GM19193 (cell line): ENCODE results near the gene PRELID3B.

Source experiments
- POLR2A ChIP-seq: IDR thresholded peaks from 4 replicates; pipeline ENCODE4 v1.6.1; 2011; ENCODE audit not compliant: insufficient read depth, insufficient read length; ENCODE audit errors: extremely low read depth

Gene PRELID3B

DNA sequence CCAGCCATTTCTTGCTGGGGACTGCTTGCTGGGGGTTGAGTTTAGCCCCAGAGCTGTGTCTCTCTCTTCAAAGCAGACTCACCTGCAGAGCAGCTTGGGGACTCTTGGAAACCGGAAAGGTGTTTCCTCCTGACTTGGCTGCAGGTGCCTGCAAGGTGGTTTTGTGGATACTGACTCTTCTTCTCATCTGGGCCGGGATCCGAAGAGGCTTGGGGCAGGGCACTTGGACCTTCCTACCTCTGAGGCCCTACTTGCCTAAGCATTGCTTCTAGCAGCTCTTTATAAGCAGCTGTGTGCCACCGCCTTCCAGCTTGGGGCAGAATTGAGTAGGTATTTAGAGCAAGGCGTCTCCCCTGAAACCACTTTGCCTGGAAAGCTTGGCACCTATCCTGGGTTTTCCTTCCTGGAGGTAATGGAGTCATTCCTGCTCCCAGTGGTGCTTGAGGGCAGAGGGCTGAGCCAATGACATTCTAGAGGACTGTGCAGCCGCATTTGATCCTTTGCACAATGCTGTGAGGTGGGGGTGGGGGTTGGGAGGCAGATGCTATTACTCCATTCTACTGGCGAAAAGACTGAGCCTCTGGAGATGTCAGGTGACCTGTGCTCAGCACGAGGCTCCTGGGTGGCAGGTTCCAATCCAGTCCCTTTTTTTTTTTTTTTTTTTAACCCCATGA lies 32.1 kb downstream of the PRELID3B start:
- TF ChIP-seq POLR2A, result no peak

DNA sequence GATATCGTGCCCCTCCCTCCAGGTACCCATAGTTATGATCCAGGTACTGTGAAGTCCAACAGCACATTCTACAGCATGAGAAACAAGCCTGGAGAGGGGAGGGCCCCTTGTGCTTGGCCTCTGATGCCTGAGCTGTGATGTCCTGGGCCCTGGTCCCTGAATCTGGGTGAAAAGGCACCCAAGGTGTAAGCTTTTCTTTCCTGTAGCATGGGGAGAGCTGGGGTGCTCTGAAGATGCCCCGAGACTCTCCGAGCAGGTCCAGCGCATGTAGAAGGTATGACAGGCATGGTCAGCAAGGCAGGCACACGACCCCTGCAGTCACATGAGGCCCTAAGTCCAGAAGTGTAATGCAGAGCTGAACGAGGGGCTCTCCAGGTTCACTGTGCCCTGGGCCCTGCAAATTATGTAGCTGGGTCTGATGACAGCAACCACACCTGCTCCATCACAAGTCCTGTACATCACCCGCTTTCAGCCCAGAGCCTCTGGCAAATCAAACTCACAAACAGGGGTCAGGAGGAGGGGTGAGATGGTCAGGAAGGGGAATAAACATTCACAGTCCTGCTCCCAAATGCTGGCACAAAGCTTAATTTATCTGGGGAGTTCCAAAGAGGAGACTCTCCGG lies 33.8 kb downstream of the PRELID3B start:
- TF ChIP-seq POLR2A, result no peak

DNA sequence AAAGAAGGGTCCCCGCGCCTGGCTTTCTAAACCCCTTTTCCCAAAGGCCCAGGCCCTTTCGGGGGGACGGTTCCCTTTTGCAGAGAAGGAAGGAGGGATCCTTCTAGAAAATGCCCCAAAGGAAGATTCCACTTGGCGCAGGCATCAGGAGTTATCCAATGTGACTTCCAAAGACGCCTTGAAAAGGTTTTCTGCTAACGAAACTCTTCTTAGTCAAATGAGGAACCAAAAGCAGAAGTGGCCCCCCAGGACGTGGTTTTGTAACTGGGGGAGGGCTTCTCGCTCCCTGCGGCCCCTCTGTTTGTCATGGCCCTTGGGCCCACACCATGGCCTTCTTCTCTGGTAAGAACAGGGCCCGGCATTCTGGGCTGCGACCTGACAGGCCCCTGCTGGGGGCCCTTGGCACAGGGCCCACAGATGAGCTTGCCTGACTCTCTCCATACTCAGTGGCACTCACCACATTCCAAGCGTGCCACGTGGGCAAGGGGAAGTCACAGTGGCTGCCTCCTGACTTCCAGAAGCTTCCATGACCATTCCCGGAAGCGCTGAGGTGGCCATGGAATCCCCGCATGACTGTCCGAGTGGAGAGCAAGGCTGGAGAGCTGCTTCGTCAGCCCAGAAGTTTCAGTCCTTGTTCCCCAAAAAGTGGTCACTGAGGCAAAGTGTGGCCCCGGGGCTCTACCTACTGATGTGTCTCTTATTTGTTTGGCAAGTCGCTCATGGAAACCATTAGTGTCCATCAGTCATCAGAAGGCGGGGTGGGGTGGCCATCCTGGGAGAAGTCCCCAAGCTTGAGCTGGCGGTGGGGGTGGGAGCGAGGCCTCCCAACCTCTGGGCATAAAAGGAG lies 34.7 kb downstream of the PRELID3B start:
- TF ChIP-seq POLR2A, result peak; percentile 50

DNA sequence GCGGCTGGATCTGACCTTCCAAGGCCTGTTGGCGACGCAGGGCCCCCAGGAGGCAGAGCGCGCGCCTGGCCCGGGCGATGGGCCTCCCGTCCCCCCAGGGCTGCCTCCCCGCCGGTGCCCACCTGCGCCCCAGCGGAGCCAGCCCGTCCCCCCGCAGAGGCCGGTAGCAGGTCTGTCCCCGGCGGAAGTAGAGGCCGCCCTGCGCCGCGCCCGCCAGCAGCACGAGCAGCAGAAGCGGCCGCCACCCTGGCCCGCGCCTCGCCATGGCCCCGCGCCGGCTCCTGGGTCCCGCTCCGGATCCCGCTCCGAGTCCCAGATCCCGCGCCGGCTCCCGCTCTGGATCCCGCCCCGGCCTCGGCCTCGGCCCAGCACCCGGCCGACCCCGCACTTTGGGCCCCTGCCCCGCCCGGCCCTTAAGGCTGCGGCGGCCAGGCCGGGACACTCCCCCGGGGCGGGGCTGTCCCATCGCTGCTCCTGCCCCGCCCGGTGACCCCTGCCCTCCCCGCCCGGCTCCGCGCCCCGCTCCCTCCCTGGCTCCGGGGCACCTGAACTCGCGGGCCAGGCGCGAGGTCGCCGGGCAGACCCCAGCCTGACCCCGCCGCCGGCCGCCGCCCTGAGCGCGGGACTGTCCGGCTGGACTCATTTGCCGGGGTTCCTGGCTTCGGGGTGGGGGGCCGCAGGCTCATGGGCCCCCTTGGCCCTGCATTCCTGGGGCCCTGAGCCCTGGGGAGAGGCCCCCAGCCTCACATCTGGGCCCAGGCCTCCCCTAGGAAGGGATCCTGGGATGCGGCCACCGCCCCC lies 35.5 kb downstream of the PRELID3B start, which contains the start of gene CTSZ:
Gene CTSZ (minus strand): TSS at position 391 of the 801 bp plus-strand sequence. CDS start 126 bp downstream, at position 265.
- TF ChIP-seq POLR2A, result peak; percentile 87

DNA sequence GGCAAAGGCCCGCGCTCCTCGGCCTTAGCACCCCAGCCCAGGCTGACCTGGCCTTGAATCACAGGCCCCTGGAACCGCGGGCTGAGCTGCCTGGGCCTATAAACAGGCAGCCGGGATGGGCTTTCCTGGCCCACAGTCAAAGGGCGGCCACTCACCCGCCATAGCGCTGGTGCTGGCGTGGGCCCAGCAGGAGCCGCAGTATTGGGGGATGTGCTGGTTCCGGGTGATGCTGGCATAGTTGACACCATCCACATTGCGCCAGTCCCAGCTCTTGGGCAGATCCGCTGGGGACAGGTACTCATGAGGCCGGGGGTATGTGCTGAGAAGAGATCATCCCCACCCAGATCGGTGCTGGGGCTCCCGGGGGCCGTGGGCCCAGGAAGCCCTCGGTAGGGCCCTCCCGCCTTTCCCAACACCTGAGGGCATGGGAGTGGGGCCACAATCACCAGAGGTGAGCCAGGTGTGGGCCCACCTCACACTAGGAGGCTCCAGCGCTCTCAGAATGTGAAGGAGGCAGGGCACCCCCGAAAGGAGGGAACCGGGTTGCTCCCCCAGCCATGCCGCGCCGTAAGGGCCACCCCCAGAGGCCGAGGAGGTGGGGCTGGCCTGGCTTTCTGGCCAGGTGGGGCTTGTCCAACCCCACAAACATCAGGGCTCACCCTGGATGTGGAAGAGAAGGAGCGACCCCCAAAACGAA lies 36.3 kb downstream of the PRELID3B start:
- TF ChIP-seq POLR2A, result no peak

DNA sequence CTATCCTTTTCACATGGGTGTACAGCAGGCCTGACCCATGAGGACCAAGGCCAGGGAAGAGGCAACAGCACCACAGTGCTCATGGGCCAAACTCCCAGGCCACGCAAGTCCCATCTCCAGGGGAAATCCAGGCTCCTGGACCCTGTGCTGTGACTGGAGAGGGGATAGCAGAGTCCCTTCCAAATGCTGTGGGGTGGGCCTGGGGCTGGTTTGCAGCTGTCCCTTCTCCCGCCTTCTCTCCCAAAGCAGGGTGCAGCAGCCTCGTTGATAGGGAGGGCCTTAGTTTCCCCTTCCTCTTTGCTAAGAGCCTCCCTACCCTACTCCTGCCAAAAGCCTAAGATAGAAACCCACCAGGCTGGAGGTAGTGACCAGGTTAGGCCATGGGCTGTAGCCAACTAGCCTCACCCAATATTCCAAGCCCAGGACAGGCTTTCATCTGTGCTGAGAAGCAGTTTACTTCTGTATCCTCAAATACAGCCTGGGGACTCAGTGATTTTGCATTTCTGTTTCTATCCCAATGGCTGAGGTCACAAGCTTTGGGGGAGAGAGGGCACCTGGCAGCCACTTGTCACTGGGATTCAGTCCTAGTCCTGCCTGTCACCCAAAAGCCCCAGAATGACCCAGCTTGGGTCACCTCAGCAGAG lies 36.9 kb downstream of the PRELID3B start:
- no peak for TF ChIP-seq POLR2A

DNA sequence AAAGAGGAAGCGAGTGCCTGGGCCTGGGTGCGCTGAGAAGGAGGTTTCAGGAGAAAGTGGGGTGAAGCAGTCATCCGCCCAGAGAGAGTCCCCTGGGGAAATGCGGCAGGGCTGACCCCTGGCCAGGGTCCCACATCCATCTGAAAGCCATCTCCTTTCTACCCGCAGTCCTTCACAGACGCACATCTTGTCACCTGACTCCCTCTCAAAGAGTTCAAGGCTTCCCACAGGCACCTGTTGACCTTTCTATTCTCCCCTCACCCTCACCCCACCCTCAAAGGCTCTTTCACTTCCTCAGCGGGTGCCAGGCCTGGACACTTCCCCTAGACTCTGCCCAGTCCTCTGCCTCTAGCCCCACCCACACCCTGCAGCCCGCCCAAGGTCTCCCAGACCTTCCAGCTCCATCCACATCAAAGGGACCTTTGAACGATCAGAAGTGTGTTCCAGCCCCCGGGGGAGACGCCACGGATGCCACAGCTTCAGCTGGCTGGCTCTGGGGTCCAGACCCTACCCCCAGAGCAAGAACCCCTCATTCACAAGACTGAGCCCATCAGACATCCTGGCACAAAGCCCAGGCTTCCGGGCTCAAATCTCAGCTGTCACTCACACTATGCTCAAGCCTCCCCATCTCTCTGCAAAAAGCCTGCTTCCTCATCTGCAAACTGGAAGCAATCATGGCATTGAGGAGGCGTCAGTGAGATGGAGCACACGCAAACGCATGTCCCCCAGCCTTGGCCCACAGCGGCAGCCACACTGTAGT lies 37.6 kb downstream of the PRELID3B start:
- TF ChIP-seq POLR2A, result peak; percentile 74

DNA sequence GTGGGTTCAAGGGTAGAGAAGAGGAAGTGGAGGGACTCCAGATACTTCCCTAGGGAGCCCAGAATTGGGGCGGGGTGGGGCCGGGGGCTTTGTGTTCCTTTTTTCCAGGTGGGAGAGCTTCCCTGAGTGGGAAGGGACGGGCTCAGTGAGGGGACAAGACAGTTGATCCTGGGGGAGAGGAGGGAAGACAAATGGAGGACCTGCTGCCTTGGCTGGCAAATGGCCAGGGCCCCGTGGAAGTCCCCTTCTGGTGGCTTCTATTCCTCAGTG lies 38.2 kb downstream of the PRELID3B start:
- TF ChIP-seq POLR2A, result no peak

DNA sequence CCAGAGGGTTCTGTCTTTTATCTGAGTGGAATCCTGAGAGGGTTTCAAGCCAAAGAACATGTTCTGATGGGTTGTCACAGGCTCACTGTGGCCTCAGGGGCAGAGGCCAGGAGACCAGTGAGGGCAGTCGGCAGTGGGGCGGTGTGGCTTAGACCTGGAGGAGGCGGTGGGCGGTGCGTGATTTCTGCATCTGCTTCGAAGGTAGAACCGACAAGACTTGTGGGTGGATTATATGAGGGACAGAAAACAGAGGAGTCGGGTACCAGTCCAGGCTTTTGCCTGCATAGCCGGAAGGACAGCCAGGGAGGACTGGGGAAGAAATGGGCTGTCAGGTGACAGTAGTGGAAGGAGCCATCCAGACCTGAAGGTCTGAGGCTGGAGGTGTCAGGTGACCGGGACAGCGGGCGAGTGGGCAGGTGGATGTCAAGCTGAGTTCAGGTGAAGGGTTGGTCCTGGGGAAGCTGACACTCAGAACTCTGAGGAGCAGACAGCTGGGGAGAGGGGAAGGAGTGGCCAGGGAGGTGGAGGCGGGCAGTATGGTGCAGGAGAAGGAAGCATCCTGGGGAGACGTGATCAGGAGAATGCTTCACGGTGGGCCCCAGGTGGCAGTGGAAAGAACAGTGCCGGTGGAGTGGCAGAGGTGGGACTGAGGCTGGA lies 38.6 kb downstream of the PRELID3B start:
- TF ChIP-seq POLR2A, result peak; percentile 3

DNA sequence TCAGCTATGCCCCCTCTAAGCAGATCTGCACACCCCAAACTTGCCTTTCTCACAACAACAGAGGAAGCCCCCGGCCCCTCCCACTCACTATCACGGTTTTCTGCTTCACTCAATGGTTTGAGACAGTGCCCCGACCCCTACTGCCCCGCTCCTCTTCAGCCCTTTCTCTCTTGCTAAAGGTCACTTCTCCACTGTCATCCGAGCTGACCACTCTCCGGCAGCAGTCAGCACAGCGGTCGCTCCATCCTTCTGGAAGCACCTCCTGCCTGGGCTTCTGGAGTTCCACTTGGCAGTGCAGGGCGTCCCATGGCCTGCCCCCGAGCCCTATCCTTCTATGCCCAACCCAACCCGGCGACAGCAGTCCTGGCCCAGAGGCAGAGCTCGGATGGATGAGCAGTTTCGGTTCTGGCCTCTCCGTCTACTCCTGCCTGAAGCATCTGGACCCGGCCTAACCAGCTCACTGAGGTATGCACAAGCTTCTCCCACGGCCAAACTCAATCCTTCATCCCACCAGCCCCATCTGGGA lies 39.6 kb downstream of the PRELID3B start:
- no peak for TF ChIP-seq POLR2A

DNA sequence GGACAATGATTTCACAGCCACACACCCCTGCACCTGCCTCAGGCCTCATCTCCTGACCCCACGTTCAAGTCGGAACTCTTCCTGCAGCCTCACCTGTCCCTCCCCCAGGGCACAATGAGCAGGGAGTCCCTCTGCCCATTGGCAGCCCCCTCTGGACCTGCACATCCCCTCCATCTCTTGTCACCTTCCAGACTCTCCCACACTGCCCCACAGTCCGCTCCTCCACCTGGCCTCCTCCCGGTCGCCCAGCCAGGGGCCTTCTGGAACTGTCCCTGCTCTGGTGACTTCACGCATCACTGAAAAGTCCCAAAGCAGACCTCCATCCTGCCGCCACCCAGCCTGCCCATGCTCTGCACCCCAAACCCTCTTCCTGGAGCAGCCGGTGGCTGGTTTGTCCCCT lies 40.2 kb downstream of the PRELID3B start:
- peak; percentile 45 for TF ChIP-seq POLR2A

DNA sequence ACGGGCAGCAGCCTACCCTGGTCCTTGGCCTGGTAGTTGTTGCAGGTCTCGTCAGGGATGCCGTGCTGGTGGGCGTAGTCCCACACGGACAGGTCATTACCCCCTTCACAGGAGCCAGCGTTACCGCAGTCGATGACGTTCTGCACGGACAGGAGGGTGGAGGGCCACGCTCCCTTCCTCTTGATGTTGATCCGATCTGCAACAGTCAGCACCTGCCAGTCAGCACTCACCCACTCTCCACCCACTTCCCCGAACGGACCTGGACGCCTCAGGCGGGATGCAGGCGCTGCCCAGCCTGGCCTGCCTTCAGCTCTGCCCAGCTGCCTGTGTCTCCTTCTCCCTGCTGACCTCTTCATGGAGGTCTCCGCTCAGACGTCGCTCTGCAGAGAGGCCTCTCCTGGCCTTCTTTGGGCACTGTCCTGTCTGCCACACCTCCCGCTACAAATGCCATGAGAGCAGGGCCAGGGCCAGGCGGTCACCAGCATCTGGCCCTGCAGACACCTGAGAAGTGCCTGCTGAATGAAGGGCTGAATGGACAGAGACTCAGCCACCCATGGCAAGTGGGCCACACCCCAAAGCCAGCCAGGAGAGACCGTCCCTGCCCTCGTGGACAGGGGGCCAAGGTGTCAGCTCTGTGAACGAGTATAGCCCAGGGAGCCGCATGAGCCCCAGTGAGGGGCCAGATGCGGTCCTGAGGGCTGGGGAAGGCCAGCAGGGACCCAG lies 41.0 kb downstream of the PRELID3B start:
- TF ChIP-seq POLR2A, result peak; percentile 36

DNA sequence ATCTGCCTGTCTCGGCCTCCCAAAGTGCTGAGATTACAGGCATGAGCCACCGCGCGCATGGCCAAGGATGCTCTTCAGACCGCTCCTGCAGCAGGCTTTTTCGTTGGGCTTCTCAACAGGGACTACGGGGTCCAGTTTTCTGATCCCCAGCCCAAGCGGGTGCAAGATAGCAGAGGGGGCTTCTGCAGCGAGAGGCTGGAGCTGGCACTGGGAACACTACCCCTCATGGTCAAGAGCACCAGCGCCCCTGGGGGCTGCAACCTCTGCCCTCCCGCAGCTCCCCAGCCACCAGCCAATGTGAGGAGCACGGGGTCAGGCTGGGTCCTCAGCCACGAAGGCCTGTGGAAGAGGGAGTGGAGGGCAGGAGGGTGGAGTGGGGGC lies 41.5 kb downstream of the PRELID3B start:
- no peak for TF ChIP-seq POLR2A

DNA sequence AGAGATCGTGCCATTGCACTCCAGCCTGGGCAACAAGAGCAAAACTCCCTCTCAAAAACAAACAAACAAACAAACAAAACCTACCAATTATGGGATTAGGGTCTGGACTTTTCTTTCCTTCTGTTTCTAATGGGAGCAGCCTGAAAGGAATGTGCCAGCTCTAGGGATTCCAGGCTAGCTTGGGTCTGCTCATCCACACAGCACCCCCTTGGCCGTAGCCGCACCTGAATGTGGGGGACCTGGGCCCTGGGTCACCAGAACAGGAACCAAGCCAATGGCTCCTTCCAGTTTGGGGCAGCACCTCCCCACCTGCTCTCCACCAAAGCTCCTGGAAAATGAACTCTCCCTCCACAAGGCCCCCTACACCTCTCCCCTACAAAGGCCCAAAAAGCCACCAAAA lies 42.3 kb downstream of the PRELID3B start:
- TF ChIP-seq POLR2A, result no peak
